Esophagus squamous epithelium (tissue), 4 donors: ENCODE data around the gene CA10.

ENCODE experiments used
- POLR2A ChIP-seq, 4 donors: fragments of 450-650 bp; IDR thresholded peaks; one replicate each; pipeline ENCODE4 v1.6.1; 2017; ENCODE audit warnings: antibody characterized with exemption in 4 of 4, mild to moderate bottlenecking in 4 of 4, moderate library complexity in 3 of 4
- TF ChIP-seq, protein P1 (sequence below), 6 experiments: fragments of 450-650 bp in 4 of 6; fragments of 200-600 bp in 2 of 6; sonication (generic) in 2 of 6; IDR thresholded peaks; one replicate each; pipeline ENCODE4 v1.5.1; 2016 to 2019; ENCODE audit warnings: antibody characterized with exemption in 6 of 6, mild to moderate bottlenecking in 4 of 6, moderate library complexity in 4 of 6

DNA sequence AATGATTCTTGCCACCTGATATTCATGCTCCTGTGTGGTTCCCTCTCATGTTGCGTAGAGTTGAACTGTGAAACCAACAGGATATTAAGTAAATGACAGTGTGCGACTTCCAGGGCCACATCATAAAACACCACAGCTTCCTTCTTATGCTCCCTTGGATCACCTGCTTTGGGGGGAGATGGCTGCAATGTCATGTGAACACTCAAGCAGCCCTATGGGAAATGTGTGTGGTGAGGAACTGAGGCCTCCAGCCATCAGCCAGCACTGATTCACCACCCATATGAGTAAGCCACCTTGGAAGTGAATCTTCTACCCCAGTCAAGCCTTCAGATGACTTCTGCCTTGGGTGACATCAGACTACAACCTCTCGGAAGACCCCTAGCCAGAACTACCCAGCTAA lies 470.6 kb downstream of the CA10 start:
- TF ChIP-seq, protein P1, sequence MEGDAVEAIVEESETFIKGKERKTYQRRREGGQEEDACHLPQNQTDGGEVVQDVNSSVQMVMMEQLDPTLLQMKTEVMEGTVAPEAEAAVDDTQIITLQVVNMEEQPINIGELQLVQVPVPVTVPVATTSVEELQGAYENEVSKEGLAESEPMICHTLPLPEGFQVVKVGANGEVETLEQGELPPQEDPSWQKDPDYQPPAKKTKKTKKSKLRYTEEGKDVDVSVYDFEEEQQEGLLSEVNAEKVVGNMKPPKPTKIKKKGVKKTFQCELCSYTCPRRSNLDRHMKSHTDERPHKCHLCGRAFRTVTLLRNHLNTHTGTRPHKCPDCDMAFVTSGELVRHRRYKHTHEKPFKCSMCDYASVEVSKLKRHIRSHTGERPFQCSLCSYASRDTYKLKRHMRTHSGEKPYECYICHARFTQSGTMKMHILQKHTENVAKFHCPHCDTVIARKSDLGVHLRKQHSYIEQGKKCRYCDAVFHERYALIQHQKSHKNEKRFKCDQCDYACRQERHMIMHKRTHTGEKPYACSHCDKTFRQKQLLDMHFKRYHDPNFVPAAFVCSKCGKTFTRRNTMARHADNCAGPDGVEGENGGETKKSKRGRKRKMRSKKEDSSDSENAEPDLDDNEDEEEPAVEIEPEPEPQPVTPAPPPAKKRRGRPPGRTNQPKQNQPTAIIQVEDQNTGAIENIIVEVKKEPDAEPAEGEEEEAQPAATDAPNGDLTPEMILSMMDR (IDR thresholded peaks at IDR 0.05), result no peak
- no peak for TF ChIP-seq POLR2A (IDR thresholded peaks at IDR 0.05)
